ENCODE results near the gene FBXW4. TPM values are rescaled to one million over a fixed set of nuclear protein-coding genes. Genes with fewer than 3 reads are reported as not detected.

FBXW4 gene
- total and polyA plus RNA-seq, 8 donors = 36.6 to 95.3 (median 42.6) TPM

- Histone ChIP-seq H3K4me1 (no peaks in the 10 kb centered on the region), H3K4me3 (no peak overlapping the region), H3K27ac (no peak overlapping the region), H3K9me3 (no peaks in the 10 kb centered on the region), H3K27me3 (no peaks in the 10 kb centered on the region), H3K36me3 (peaks cover 15 to 83% (median 79%) of the 10 kb centered on the region in 4 donors)
- TF ChIP-seq CTCF (IDR thresholded peaks at IDR 0.05) (no peak), POLR2A (IDR thresholded peaks at IDR 0.05) (no peak), POLR2AphosphoS5 (IDR thresholded peaks at IDR 0.05) (no peak), EP300 (IDR thresholded peaks at IDR 0.05) (no peak)
- intact Hi-C loops (cut with DNase I; ENCODE audit: low total_unique reads) = no loop called here
- no peak for DNase-seq
- WGBS, 5 donors = 69 to 81% (median 76%) methylated on average over 9 of the region's 9 CpGs
These were observed 78.4 kb downstream of the FBXW4 start for GRCh38 chr10:101616415-101617101.

- peaks cover 24 to 83% (median 79%) of the 10 kb centered on the region in 4 donors for H3K36me3 ChIP-seq
These were observed 79.3 kb downstream of the FBXW4 start for GRCh38 chr10:101615525-101616116.

GRCh38 chr10:101614663-101615524 is 80.1 kb downstream of the FBXW4 start:
- no peak for DNase-seq
- H3K27ac ChIP-seq = no peak overlapping the region
- TF ChIP-seq CTCF (IDR thresholded peaks at IDR 0.05) (no peak), POLR2AphosphoS5 (IDR thresholded peaks at IDR 0.05) (no peak), EP300 (IDR thresholded peaks at IDR 0.05) (no peak), POLR2A (IDR thresholded peaks at IDR 0.05) (no peak)
- intact Hi-C loops (cut with DNase I; ENCODE audit: low total_unique reads) = no loop called here
- WGBS, 5 donors = 71 to 81% (median 78%) methylated on average over 12 to 13 of the region's 13 CpGs
- peaks cover 26 to 83% (median 79%) of the 10 kb centered on the region in 4 donors for H3K36me3 ChIP-seq
- H3K4me1 ChIP-seq = no peaks in the 10 kb centered on the region
- no peak overlapping the region for H3K4me3 ChIP-seq
- no peaks in the 10 kb centered on the region for H3K9me3 ChIP-seq
- no peaks in the 10 kb centered on the region for H3K27me3 ChIP-seq

More at GRCh38 chr10:101615525-101616116, 79.3 kb downstream of the FBXW4 start:
- intact Hi-C loops (cut with DNase I; ENCODE audit: low total_unique reads) = no loop called here
- TF ChIP-seq POLR2AphosphoS5 (IDR thresholded peaks at IDR 0.05) (no peak), CTCF (IDR thresholded peaks at IDR 0.05) (no peak), POLR2A (IDR thresholded peaks at IDR 0.05) (no peak), EP300 (IDR thresholded peaks at IDR 0.05) (no peak)
- Histone ChIP-seq H3K4me1 (no peaks in the 10 kb centered on the region), H3K27me3 (no peaks in the 10 kb centered on the region), H3K27ac (no peak overlapping the region), H3K9me3 (no peaks in the 10 kb centered on the region), H3K4me3 (no peak overlapping the region)
- 84 to 93% (median 89%) methylated on average over 5 of the region's 5 CpGs for WGBS, 5 donors
- no peak for DNase-seq

- TF ChIP-seq POLR2A (IDR thresholded peaks at IDR 0.05) (no peak), CTCF (IDR thresholded peaks at IDR 0.05) (no peak), EP300 (IDR thresholded peaks at IDR 0.05) (no peak), POLR2AphosphoS5 (IDR thresholded peaks at IDR 0.05) (no peak)
- no peaks in the 10 kb centered on the region for H3K4me1 ChIP-seq
- intact Hi-C loops (cut with DNase I; ENCODE audit: low total_unique reads) = no loop called here
- WGBS, 5 donors = 86 to 100% (median 98%) methylated on average over 2 to 3 of the region's 3 CpGs
- no peak overlapping the region for H3K4me3 ChIP-seq
- H3K27me3 ChIP-seq = no peaks in the 10 kb centered on the region
- H3K9me3 ChIP-seq = no peaks in the 10 kb centered on the region
- H3K36me3 ChIP-seq = peaks cover 35 to 84% (median 82%) of the 10 kb centered on the region in 4 donors
- no peak overlapping the region for H3K27ac ChIP-seq
- DNase-seq = no peak
These were observed 81.3 kb downstream of the FBXW4 start for GRCh38 chr10:101613646-101614045.

Data from stomach (tissue), 9 donors.